PFSK-1 (cell line): Measurements from ENCODE around the gene USP14. TPM values are rescaled to one million over a fixed set of nuclear protein-coding genes. Genes with fewer than 3 reads are reported as not detected.

Source experiments
- FOXP2 ChIP-seq: optimal IDR thresholded peaks from 2 replicates; pipeline ENCODE3; 2011; ENCODE audit warnings: borderline replicate concordance, control low read depth, inconsistent platforms; ENCODE audit not compliant: insufficient read depth; ENCODE audit errors: extremely low read length, extremely low read depth
- POLR2AphosphoS5 ChIP-seq: IDR thresholded peaks from 2 replicates; pipeline ENCODE4 v1.6.1; 2012; ENCODE audit warnings: low read depth, mild to moderate bottlenecking, control low read depth, low read length, moderate library complexity
- REST ChIP-seq, 2 experiments: IDR thresholded peaks; 2 replicates each; pipeline versions ENCODE4 v1.6.1 to v1.8.0; 2011 to 2012; ENCODE audit warnings: low read depth in 2 of 2, low read length in 2 of 2, control low read depth in 1 of 2, inconsistent platforms in 1 of 2, mild to moderate bottlenecking in 1 of 2, moderate library complexity in 1 of 2; ENCODE audit not compliant: insufficient read depth in 1 of 2
- SIN3A ChIP-seq: IDR thresholded peaks from 2 replicates; pipeline ENCODE4 v1.6.1; 2012; ENCODE audit warnings: mild to moderate bottlenecking, low read length, moderate library complexity, borderline replicate concordance; ENCODE audit not compliant: insufficient read depth
- TAF1 ChIP-seq: IDR thresholded peaks from 2 replicates; pipeline ENCODE4 v1.6.1; 2012; ENCODE audit warnings: low read length, control low read depth, borderline replicate concordance; ENCODE audit not compliant: insufficient read depth
- polyA plus RNA-seq: library from polyadenylated mRNA; unstranded; fragments of >200 nt; gene quantifications from one replicate; pipeline ENCODE4 v1.2.1, GENCODE V29; 2012; ENCODE audit warnings: low read depth, missing spikeins; ENCODE audit not compliant: insufficient read length

The USP14 gene
- 57.9 TPM for polyA plus RNA-seq

GRCh38 chr18:158128-159036 is at the start of gene USP14:
TSS of gene USP14 (plus strand) at chr18:158557. CDS start at chr18:158699, 142 bp downstream.
- TF ChIP-seq POLR2AphosphoS5 (peak; percentile 71), REST (IDR thresholded peaks at IDR 0.05; ENCODE audit: insufficient read depth in 1 of 2, low read depth in 2 of 2, low read length in 2 of 2) (no peak), SIN3A (peak; percentile 73; the same call in 1 of the 2 replicates), TAF1 (peak; percentile 54; the same call in 1 of the 2 replicates), FOXP2 (no peak)

- TF ChIP-seq SIN3A (no peak), FOXP2 (no peak), REST (IDR thresholded peaks at IDR 0.05; ENCODE audit: insufficient read depth in 1 of 2, low read depth in 2 of 2, low read length in 2 of 2) (no peak), TAF1 (no peak), POLR2AphosphoS5 (no peak)
These were observed 46.9 kb upstream of the USP14 start for GRCh38 chr18:111306-112014.

GRCh38 chr18:135045-135444 is 23.3 kb upstream of the USP14 start:
- TF ChIP-seq POLR2AphosphoS5: no peak

- TF ChIP-seq FOXP2: no peak
- no peak for TF ChIP-seq TAF1
- no peak for TF ChIP-seq REST (IDR thresholded peaks at IDR 0.05; ENCODE audit: insufficient read depth in 1 of 2, low read depth in 2 of 2, low read length in 2 of 2)
- TF ChIP-seq SIN3A: no peak
These were observed 21.9 kb upstream of the USP14 start for GRCh38 chr18:136433-136832.

GRCh38 chr18:137327-137726 is 21.0 kb upstream of the USP14 start:
- TF ChIP-seq SIN3A (no peak), POLR2AphosphoS5 (no peak), TAF1 (no peak), REST (IDR thresholded peaks at IDR 0.05; ENCODE audit: insufficient read depth in 1 of 2, low read depth in 2 of 2, low read length in 2 of 2) (no peak), FOXP2 (no peak)
